DOHH2 (cell line): Measurements from ENCODE around the gene TTR.

Source experiments
- H3F3A ChIP-seq: fragments of 200-600 bp; sonication (generic), shearing (Covaris generic); 2 replicates; pipeline ENCODE4 v1.6.0; 2016; ENCODE audit warnings: antibody characterized with exemption, mild to moderate bottlenecking; ENCODE audit not compliant: control insufficient read depth, insufficient read depth
- H3K27ac ChIP-seq: fragments of 200-600 bp; sonication (generic); 2 replicates; pipeline ENCODE4 v1.5.1; 2014; ENCODE audit warnings: low read depth, mild to moderate bottlenecking, low read length, moderate library complexity
- H3K27me3 ChIP-seq: fragments of 200-600 bp; sonication (generic); 2 replicates; pipeline ENCODE4 v1.6.1; 2014; ENCODE audit warnings: mild to moderate bottlenecking, low read length, mixed read lengths; ENCODE audit not compliant: control insufficient read depth
- H3K36me3 ChIP-seq: fragments of 200-600 bp; sonication (generic); 2 replicates; pipeline ENCODE4 v1.6.1; 2014; ENCODE audit warnings: mild to moderate bottlenecking, low read length, moderate library complexity, mixed read lengths; ENCODE audit not compliant: control insufficient read depth
- H3K4me1 ChIP-seq: fragments of 200-600 bp; sonication (generic); 2 replicates; pipeline ENCODE4 v1.6.1; 2014; ENCODE audit warnings: mild to moderate bottlenecking, low read length, mixed read lengths; ENCODE audit not compliant: control insufficient read depth
- H3K4me2 ChIP-seq: fragments of 200-600 bp; sonication (generic); 2 replicates; pipeline ENCODE4 v1.6.0; 2014; ENCODE audit warnings: mild to moderate bottlenecking, low read length, moderate library complexity
- H3K4me3 ChIP-seq: fragments of 200-600 bp; sonication (generic); 2 replicates; pipeline ENCODE4 v1.5.1; 2014; ENCODE audit warnings: mild to moderate bottlenecking, low read length, mixed read lengths
- H3K79me2 ChIP-seq: fragments of 200-600 bp; sonication (generic); 2 replicates; pipeline ENCODE4 v1.6.1; 2014; ENCODE audit warnings: mild to moderate bottlenecking, low read length, mixed read lengths; ENCODE audit not compliant: control insufficient read depth
- H3K9me2 ChIP-seq: fragments of 200-600 bp; sonication (generic); replicated peaks from 2 replicates; pipeline ENCODE4 v1.6.1; 2014; ENCODE audit warnings: mild to moderate bottlenecking, low read length, mixed read lengths; ENCODE audit not compliant: control insufficient read depth
- H3K9me3 ChIP-seq: fragments of 200-600 bp; sonication (generic); 2 replicates; pipeline ENCODE4 v1.6.1; 2014; ENCODE audit warnings: antibody characterized with exemption, low read length, mixed read lengths; ENCODE audit not compliant: control insufficient read depth, insufficient read depth
- H4K20me1 ChIP-seq: fragments of 200-600 bp; sonication (generic); 2 replicates; pipeline ENCODE4 v1.6.0; 2014; ENCODE audit warnings: low read depth, mild to moderate bottlenecking, antibody characterized with exemption, low read length, moderate library complexity; ENCODE audit not compliant: control insufficient read depth, insufficient read depth
- CTCF ChIP-seq: fragments of 200-600 bp; sonication (generic); IDR thresholded peaks from one replicate; pipeline ENCODE4 v1.5.1; 2014; ENCODE audit warnings: antibody characterized with exemption, mild to moderate bottlenecking, low read depth, low read length; ENCODE audit not compliant: poor library complexity, severe bottlenecking
- EZH2phosphoT487 ChIP-seq: fragments of 200-600 bp; sonication (generic); IDR thresholded peaks from 2 replicates; pipeline ENCODE4 v1.6.1; 2017; ENCODE audit warnings: borderline replicate concordance, mild to moderate bottlenecking, antibody characterized with exemption, low read length, moderate library complexity, mixed read lengths

The TTR gene

DNA sequence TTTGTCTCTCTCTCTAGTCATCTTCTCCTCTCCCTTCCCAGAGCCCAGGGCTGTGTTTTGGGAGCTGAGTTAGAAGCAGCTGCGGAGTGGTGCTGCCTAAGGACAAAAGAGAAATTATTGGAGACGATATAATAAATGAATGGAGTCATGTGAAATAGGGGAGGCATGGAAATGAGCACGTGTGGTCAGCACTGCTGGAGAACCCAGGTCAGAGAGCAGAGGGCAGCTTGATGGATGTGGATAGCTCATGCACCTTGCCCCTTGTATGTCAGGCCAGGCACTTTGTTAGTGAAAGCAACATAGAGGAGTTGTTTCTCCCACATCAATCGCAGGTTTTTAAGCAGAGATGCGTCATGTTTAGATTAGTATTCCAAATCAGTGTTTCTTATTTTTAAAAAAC is 15.7 kb downstream of the TTR start:
- Histone ChIP-seq H3K36me3 (no peaks in the 10 kb centered on the region), H3K4me1 (no peaks in the 10 kb centered on the region), H3K27ac (no peak overlapping the region), H3K9me3 (no peaks in the 10 kb centered on the region), H4K20me1 (no peaks in the 10 kb centered on the region), H3F3A (no peaks in the 10 kb centered on the region), H3K27me3 (no peaks in the 10 kb centered on the region), H3K79me2 (no peaks in the 10 kb centered on the region), H3K4me3 (no peak overlapping the region), H3K4me2 (no peak overlapping the region), H3K9me2 (no peaks in the 10 kb centered on the region)
- TF ChIP-seq EZH2phosphoT487 (no peak), CTCF (no peak)

- Histone ChIP-seq H3K27ac (no peak overlapping the region), H3K36me3 (no peaks in the 10 kb centered on the region), H3K9me2 (no peaks in the 10 kb centered on the region; the same call in 1 of the 2 replicates), H3K79me2 (no peaks in the 10 kb centered on the region), H4K20me1 (no peaks in the 10 kb centered on the region), H3K4me1 (no peaks in the 10 kb centered on the region), H3K27me3 (no peaks in the 10 kb centered on the region), H3K4me3 (no peak overlapping the region), H3K4me2 (no peak overlapping the region), H3K9me3 (no peaks in the 10 kb centered on the region), H3F3A (no peaks in the 10 kb centered on the region)
- TF ChIP-seq CTCF (no peak), EZH2phosphoT487 (no peak)
Observed at GRCh38 chr18:31609886-31610285, 18.2 kb downstream of the TTR start.

GRCh38 chr18:31610286-31611205 is 18.9 kb downstream of the TTR start:
- TF ChIP-seq CTCF = no peak
- TF ChIP-seq EZH2phosphoT487 = no peak
- no peaks in the 10 kb centered on the region for H3K9me3 ChIP-seq
- no peaks in the 10 kb centered on the region; the same call in 1 of the 2 replicates for H3K9me2 ChIP-seq
- no peak overlapping the region for H3K4me2 ChIP-seq
- no peak overlapping the region for H3K4me3 ChIP-seq
- no peaks in the 10 kb centered on the region for H3K36me3 ChIP-seq
- H3K27ac ChIP-seq = no peak overlapping the region
- H3F3A ChIP-seq = no peaks in the 10 kb centered on the region
- H4K20me1 ChIP-seq = no peaks in the 10 kb centered on the region
- no peaks in the 10 kb centered on the region for H3K79me2 ChIP-seq
- peaks cover 2% of the 10 kb centered on the region; the same call in 1 of the 2 replicates for H3K27me3 ChIP-seq
- no peaks in the 10 kb centered on the region for H3K4me1 ChIP-seq
